ENCODE measurements around the gene AMMECR1L. TPM values are rescaled to one million over a fixed set of nuclear protein-coding genes. Genes with fewer than 3 reads are reported as not detected.

Gene AMMECR1L
- total and polyA plus RNA-seq, 2 of the 4 experiments (the other 2 are of a cell fraction), result 13.4 to 14.0 TPM

GRCh38 chr2:127927384-127927783, 41.6 kb upstream of the AMMECR1L start:
- Histone ChIP-seq H2AFZ (replicated peaks; ENCODE audit: low read length, poor library complexity) (no peak overlapping the region), H3K4me1 (ENCODE audit: control insufficient read depth, insufficient read depth, low read length) (0 out of 2 replicates have a peak, but pooled peaks cover 2% of the 10 kb centered on the region), H3K4me3 (ENCODE audit: insufficient read depth, low read depth, low read length) (no peak overlapping the region), H3K9me1 (ENCODE audit: insufficient read depth, low read length) (no peaks in the 10 kb centered on the region), H2AK9ac (replicated peaks; ENCODE audit: low read depth, low read length, poor library complexity) (no peak overlapping the region), H3K23ac (ENCODE audit: low read depth, low read length) (no peak overlapping the region), H3K9ac (ENCODE audit: low read depth, low read length) (no peak overlapping the region), H4K5ac (ENCODE audit: low read depth, low read length) (no peak overlapping the region), H3K56ac (ENCODE audit: extremely low read depth, insufficient read depth, low read length) (no peak overlapping the region), H2BK20ac (ENCODE audit: low read depth, low read length) (no peak overlapping the region), H3K27ac (ENCODE audit: insufficient read depth, low read length) (no peak overlapping the region), H2AK5ac (ENCODE audit: low read depth, low read length) (no peak overlapping the region), H2BK120ac (ENCODE audit: low read depth, low read length) (no peak overlapping the region), H3K4me2 (ENCODE audit: low read depth, low read length) (no peak overlapping the region), H2BK15ac (ENCODE audit: low read depth, low read length) (no peak overlapping the region), H3K18ac (ENCODE audit: low read depth, low read length) (no peak overlapping the region), H4K20me1 (ENCODE audit: insufficient read depth, low read length) (no peaks in the 10 kb centered on the region), H4K8ac (ENCODE audit: low read depth in 2 of 2, low read length in 2 of 2) (no peak overlapping the region), H3K36me3 (ENCODE audit: control insufficient read depth, insufficient read depth, low read length) (no peaks in the 10 kb centered on the region), H4K91ac (ENCODE audit: insufficient read depth, low read depth, low read length) (no peak overlapping the region), H3K79me1 (ENCODE audit: low read depth in 1 of 2, low read length in 2 of 2) (no peaks in the 10 kb centered on the region), H3K27me3 (ENCODE audit: control insufficient read depth, insufficient read depth, low read length) (peaks cover 1% of the 10 kb centered on the region; the same call in 1 of the 2 replicates), H3K4ac (ENCODE audit: low read depth, low read length) (no peak overlapping the region), H3K9me3 (ENCODE audit: control insufficient read depth, insufficient read depth, low read length) (0 out of 2 replicates have a peak, but pooled peaks cover 2% of the 10 kb centered on the region), H2BK5ac (ENCODE audit: low read depth, low read length, poor library complexity, severe bottlenecking) (no peak overlapping the region), H3K14ac (replicated peaks; ENCODE audit: low read depth, low read length) (no peak overlapping the region)
- ChIA-PET CTCF (interaction anchor here (0.7 kb wide), 1 partner anchor 18 kb away, joined by 3 read pairs; no protein-coding TSS in a partner anchor), POLR2A (ENCODE audit: unreplicated experiment) (no interaction called here)
- BruUV-seq (replicated peaks), result no TSS peak
- ATAC-seq (ENCODE audit: low read depth), result no peak
- dilution Hi-C loops (cut with HindIII; ENCODE audit: low sequenced_read_pairs, unreplicated experiment), result no loop called here
- intact Hi-C loops (cut with micrococcal nuclease), result no loop called here
- in situ Hi-C loops (cut with MboI; ENCODE audit: low sequenced_read_pairs), result no loop called here
- no peak for TF ChIP-seq CHD1 (IDR thresholded peaks at IDR 0.05; ENCODE audit: low read depth, low read length)
- TF ChIP-seq BHLHE40 (IDR thresholded peaks at IDR 0.05; ENCODE audit: low read depth, low read length), result no peak
- TF ChIP-seq MAZ (IDR thresholded peaks at IDR 0.05; ENCODE audit: borderline replicate concordance, low read depth, low read length), result no peak
- TF ChIP-seq POLR2A (IDR thresholded peaks at IDR 0.05; ENCODE audit: low read depth, low read length), result no peak
- no peak for TF ChIP-seq SMC3 (IDR thresholded peaks at IDR 0.05; ENCODE audit: low read depth, low read length)
- no peak for TF ChIP-seq RFX5 (IDR thresholded peaks at IDR 0.05; ENCODE audit: low read depth, low read length)
- no peak for TF ChIP-seq FOS (IDR thresholded peaks at IDR 0.05; ENCODE audit: low read depth, low read length)
- TF ChIP-seq CEBPB (IDR thresholded peaks at IDR 0.05; ENCODE audit: low read depth, low read length), result no peak
- TF ChIP-seq ELK1 (IDR thresholded peaks at IDR 0.05; ENCODE audit: borderline replicate concordance, low read depth, low read length), result no peak
- TF ChIP-seq MAFK (IDR thresholded peaks at IDR 0.05; ENCODE audit: low read depth, low read length), result no peak
- no peak for TF ChIP-seq RAD21 (IDR thresholded peaks at IDR 0.05; ENCODE audit: low read length)
- no peak for TF ChIP-seq NFE2L2 (IDR thresholded peaks at IDR 0.05; ENCODE audit: low read depth, low read length)
- no peak for TF ChIP-seq RCOR1 (IDR thresholded peaks at IDR 0.05; ENCODE audit: insufficient replicate concordance, low read length)
- TF ChIP-seq CTCF (conservative IDR thresholded peaks at IDR 0.05; ENCODE audit: low read depth, low read length), result no peak
- no peak for DNase-seq
- WGBS, 2 experiments (ENCODE audit: extremely low coverage in 2 of 2, insufficient read length in 1 of 2), result no CpG with 5 or more reads among the region's 3 CpGs

All from IMR-90 (cell line).